Stimulated activated naive CD8-positive, alpha-beta T cell treated with anti-CD3 and anti-CD28 coated beads, Interleukin-15, amount 100 ng/mL, for 72 hours (primary cell): ENCODE data around the gene RAI14.

ENCODE experiments used
- ATAC-seq: fragments of 150-1000 bp; cut with Tn5 transposase; 2 replicates; pipeline ENCODE4 v1.10.0; 2021; ENCODE audit warnings: mild to moderate bottlenecking, moderate library complexity
- DNase-seq, 2 donors: peaks; one replicate each; pipeline ENCODE4 v3.0.0; 2021 to 2022
- H3K27ac Mint-ChIP-seq, 2 donors: one replicate each; pipeline ENCODE4 v1.8.0; 2022; ENCODE audit warnings: mild to moderate bottlenecking in 2 of 2, mixed read lengths in 2 of 2, moderate library complexity in 2 of 2
- H3K27me3 Mint-ChIP-seq: one replicate; pipeline ENCODE4 v1.8.0; 2022; ENCODE audit warnings: mixed read lengths
- H3K4me1 Mint-ChIP-seq: one replicate; pipeline ENCODE4 v1.8.0; 2022; ENCODE audit warnings: mild to moderate bottlenecking, mixed read lengths
- H3K4me3 Mint-ChIP-seq, 2 donors: one replicate each; pipeline ENCODE4 v1.8.0; 2022; ENCODE audit warnings: mild to moderate bottlenecking in 2 of 2, mixed read lengths in 2 of 2, moderate library complexity in 1 of 2
- H3K9me3 Mint-ChIP-seq, 2 donors: one replicate each; pipeline ENCODE4 v1.8.0; 2022; ENCODE audit warnings: mixed read lengths in 2 of 2

RAI14 gene

GRCh38 chr5:34657988-34658387, 1.9 kb downstream of the RAI14 start:
- peaks cover 71% of the 10 kb centered on the region for H3K27me3 Mint-ChIP-seq
- no peak for DNase-seq

GRCh38 chr5:34659168-34659567, 3.0 kb downstream of the RAI14 start:
- peaks cover 67% of the 10 kb centered on the region for H3K27me3 Mint-ChIP-seq
- no peaks in the 10 kb centered on the region for H3K9me3 Mint-ChIP-seq
- peaks cover 22% of the 10 kb centered on the region for H3K4me1 Mint-ChIP-seq
- H3K4me3 Mint-ChIP-seq, result no peak overlapping the region
- no peak overlapping the region for H3K27ac Mint-ChIP-seq
- DNase-seq, result no peak
- ATAC-seq, result no peak

More at GRCh38 chr5:34657988-34658387, 1.9 kb downstream of the RAI14 start:
- no peak for ATAC-seq
- H3K9me3 Mint-ChIP-seq, result no peaks in the 10 kb centered on the region
- peak overlapping the region; percentile 64 to 74 for H3K4me3 Mint-ChIP-seq
- H3K4me1 Mint-ChIP-seq, result peaks cover 22% of the 10 kb centered on the region
- H3K27ac Mint-ChIP-seq, result no peak overlapping the region

- Mint-ChIP-seq H3K27ac (no peak overlapping the region), H3K27me3 (peaks cover 54% of the 10 kb centered on the region), H3K4me1 (peaks cover 17% of the 10 kb centered on the region), H3K4me3 (no peak overlapping the region), H3K9me3 (no peaks in the 10 kb centered on the region)
- ATAC-seq (no peak), DNase-seq (no peak)
Measured at GRCh38 chr5:34660444-34660843, 4.3 kb downstream of the RAI14 start.

GRCh38 chr5:34663771-34664496, 7.8 kb downstream of the RAI14 start:
- Mint-ChIP-seq H3K27ac (no peak overlapping the region), H3K9me3 (no peaks in the 10 kb centered on the region), H3K27me3 (peaks cover 27% of the 10 kb centered on the region), H3K4me1 (no peaks in the 10 kb centered on the region), H3K4me3 (no peak overlapping the region)
- ATAC-seq (no peak), DNase-seq (no peak)

- H3K4me1 Mint-ChIP-seq, result no peaks in the 10 kb centered on the region
- DNase-seq (no peak), ATAC-seq (no peak)
- H3K9me3 Mint-ChIP-seq, result no peaks in the 10 kb centered on the region
- no peak overlapping the region for H3K27ac Mint-ChIP-seq
- H3K27me3 Mint-ChIP-seq, result peaks cover 6% of the 10 kb centered on the region
- H3K4me3 Mint-ChIP-seq, result no peak overlapping the region
Measured at GRCh38 chr5:34666392-34667080, 10.4 kb downstream of the RAI14 start.

- Mint-ChIP-seq H3K9me3 (no peaks in the 10 kb centered on the region), H3K27me3 (no peaks in the 10 kb centered on the region), H3K4me3 (no peak overlapping the region), H3K27ac (no peak overlapping the region), H3K4me1 (no peaks in the 10 kb centered on the region)
- ATAC-seq, result no peak
- DNase-seq, result no peak
Measured at GRCh38 chr5:34667705-34668104, 11.6 kb downstream of the RAI14 start.

- H3K9me3 Mint-ChIP-seq, result no peaks in the 10 kb centered on the region
- ATAC-seq (no peak), DNase-seq (no peak)
- H3K4me3 Mint-ChIP-seq, result no peak overlapping the region
- no peaks in the 10 kb centered on the region for H3K27me3 Mint-ChIP-seq
- H3K4me1 Mint-ChIP-seq, result no peaks in the 10 kb centered on the region
- no peak overlapping the region for H3K27ac Mint-ChIP-seq
Measured at GRCh38 chr5:34669931-34670516, 13.9 kb downstream of the RAI14 start.

- DNase-seq (no peak), ATAC-seq (no peak)
- Mint-ChIP-seq H3K4me1 (no peaks in the 10 kb centered on the region), H3K27me3 (no peaks in the 10 kb centered on the region), H3K9me3 (no peaks in the 10 kb centered on the region), H3K27ac (no peak overlapping the region), H3K4me3 (no peak overlapping the region)
Measured at GRCh38 chr5:34672196-34672595, 16.1 kb downstream of the RAI14 start.

- no peaks in the 10 kb centered on the region for H3K9me3 Mint-ChIP-seq
- no peak for DNase-seq
- no peaks in the 10 kb centered on the region for H3K4me1 Mint-ChIP-seq
- H3K27ac Mint-ChIP-seq, result no peak overlapping the region
- ATAC-seq, result no peak
- no peaks in the 10 kb centered on the region for H3K27me3 Mint-ChIP-seq
- no peak overlapping the region for H3K4me3 Mint-ChIP-seq
Measured at GRCh38 chr5:34673463-34674125, 17.5 kb downstream of the RAI14 start.

- no peaks in the 10 kb centered on the region for H3K4me1 Mint-ChIP-seq
- H3K27me3 Mint-ChIP-seq, result no peaks in the 10 kb centered on the region
- no peak overlapping the region for H3K4me3 Mint-ChIP-seq
- no peaks in the 10 kb centered on the region for H3K9me3 Mint-ChIP-seq
- H3K27ac Mint-ChIP-seq, result no peak overlapping the region
- ATAC-seq (no peak), DNase-seq (no peak)
Measured at GRCh38 chr5:34674187-34674586, 18.1 kb downstream of the RAI14 start.

GRCh38 chr5:34675857-34676256, 19.7 kb downstream of the RAI14 start:
- Mint-ChIP-seq H3K27me3 (no peaks in the 10 kb centered on the region), H3K9me3 (no peaks in the 10 kb centered on the region), H3K27ac (peak overlapping the region in 1 of 2 donors; percentile 16), H3K4me3 (no peak overlapping the region), H3K4me1 (no peaks in the 10 kb centered on the region)
- ATAC-seq (no peak), DNase-seq (no peak)

- Mint-ChIP-seq H3K4me3 (no peak overlapping the region), H3K9me3 (no peaks in the 10 kb centered on the region), H3K4me1 (no peaks in the 10 kb centered on the region), H3K27me3 (no peaks in the 10 kb centered on the region), H3K27ac (no peak overlapping the region)
- ATAC-seq (no peak), DNase-seq (no peak)
Measured at GRCh38 chr5:34676416-34676815, 20.3 kb downstream of the RAI14 start.

- Mint-ChIP-seq H3K4me3 (no peak overlapping the region), H3K27me3 (no peaks in the 10 kb centered on the region), H3K4me1 (no peaks in the 10 kb centered on the region), H3K9me3 (no peaks in the 10 kb centered on the region), H3K27ac (no peak overlapping the region)
- ATAC-seq, result no peak
- no peak for DNase-seq
Measured at GRCh38 chr5:34677428-34677827, 21.3 kb downstream of the RAI14 start.

- H3K27me3 Mint-ChIP-seq, result peaks cover 4% of the 10 kb centered on the region
- H3K4me3 Mint-ChIP-seq, result no peak overlapping the region
- ATAC-seq, result no peak
- no peak overlapping the region for H3K27ac Mint-ChIP-seq
- no peak for DNase-seq
- H3K9me3 Mint-ChIP-seq, result no peaks in the 10 kb centered on the region
- no peaks in the 10 kb centered on the region for H3K4me1 Mint-ChIP-seq
Measured at GRCh38 chr5:34680896-34681295, 24.8 kb downstream of the RAI14 start.

- no peak overlapping the region for H3K4me3 Mint-ChIP-seq
- no peak for ATAC-seq
- H3K27ac Mint-ChIP-seq, result no peak overlapping the region
- peaks cover 7% of the 10 kb centered on the region for H3K27me3 Mint-ChIP-seq
- no peaks in the 10 kb centered on the region for H3K4me1 Mint-ChIP-seq
- DNase-seq, result no peak
- no peaks in the 10 kb centered on the region for H3K9me3 Mint-ChIP-seq
Measured at GRCh38 chr5:34682926-34683623, 26.9 kb downstream of the RAI14 start.
